ENCODE data around the gene C1QTNF9.
"Not testable (repeated sequence)": the region's sequence is repeated elsewhere in the genome, so short reads cannot be mapped to it uniquely, and the experiment has no call there.

The C1QTNF9 gene

DNA sequence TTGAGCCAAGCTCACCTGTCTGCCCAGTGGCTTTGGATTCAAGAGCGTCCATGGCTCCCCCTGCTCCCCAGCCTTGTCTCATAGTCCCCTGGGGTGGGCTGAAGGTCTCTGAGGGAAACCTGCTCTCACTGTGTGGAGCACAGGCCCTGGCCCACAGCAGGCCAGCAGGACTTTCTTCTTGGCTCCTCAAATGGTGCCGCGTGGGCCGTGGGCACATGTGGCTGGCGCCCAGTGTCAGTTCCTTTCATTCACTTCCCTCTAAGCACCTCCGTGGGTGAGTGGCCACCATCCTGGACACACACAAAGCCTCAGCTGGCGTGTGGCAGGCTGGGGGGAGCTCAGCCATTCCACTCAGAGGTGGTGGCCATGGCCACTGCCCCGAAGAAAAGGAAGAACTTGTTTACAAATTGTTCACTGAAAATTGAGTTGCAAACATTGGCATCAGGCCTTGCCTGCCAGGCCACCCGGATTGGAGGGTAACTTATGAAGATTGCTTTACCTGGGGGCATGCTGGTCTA lies 53.1 kb downstream of the C1QTNF9 start:
- DNase-seq (ENCODE audit: low read depth): no peak

DNA sequence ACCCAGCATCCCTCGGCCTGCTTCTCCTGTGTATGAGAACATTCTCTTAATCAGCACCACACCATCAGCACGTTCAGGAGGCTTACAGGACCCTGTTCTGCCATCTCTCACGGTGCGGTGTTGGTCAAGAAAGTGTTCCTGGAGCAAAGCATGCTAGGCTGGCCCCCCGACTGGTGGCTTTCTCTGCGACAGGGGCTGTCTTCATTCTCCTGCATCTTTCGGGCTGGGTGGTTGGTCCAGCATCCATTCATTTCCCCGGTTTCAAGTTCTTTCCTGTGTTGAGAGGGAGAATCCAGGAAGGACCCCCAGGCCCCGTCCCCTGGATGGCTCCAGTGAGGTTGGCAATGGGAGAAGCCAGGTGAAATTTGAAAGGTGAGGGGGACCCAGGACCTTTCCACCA lies 55.8 kb downstream of the C1QTNF9 start:
- no peak for DNase-seq (ENCODE audit: low read depth)

DNA sequence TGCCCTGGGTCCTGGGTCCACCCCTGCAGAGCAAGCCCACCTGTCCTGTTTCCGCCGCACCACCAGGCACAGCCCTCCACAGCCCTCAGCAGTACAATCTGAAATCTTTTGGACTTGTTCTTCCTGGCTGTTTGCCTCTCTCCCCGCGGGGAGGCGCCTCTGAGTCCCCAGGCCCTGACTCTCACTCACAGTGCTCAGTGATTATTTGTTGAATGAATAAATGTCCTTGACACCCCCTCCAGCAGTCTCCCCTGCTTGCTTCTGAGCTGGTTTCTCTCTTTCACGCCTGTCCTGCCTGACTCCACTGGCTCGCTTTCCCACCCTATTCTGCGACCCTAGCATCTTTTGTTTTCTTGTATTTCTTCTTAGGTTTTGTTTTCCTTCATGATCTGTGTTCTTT lies 56.9 kb downstream of the C1QTNF9 start:
- not testable (repeated sequence) for DNase-seq (ENCODE audit: low read depth)

DNA sequence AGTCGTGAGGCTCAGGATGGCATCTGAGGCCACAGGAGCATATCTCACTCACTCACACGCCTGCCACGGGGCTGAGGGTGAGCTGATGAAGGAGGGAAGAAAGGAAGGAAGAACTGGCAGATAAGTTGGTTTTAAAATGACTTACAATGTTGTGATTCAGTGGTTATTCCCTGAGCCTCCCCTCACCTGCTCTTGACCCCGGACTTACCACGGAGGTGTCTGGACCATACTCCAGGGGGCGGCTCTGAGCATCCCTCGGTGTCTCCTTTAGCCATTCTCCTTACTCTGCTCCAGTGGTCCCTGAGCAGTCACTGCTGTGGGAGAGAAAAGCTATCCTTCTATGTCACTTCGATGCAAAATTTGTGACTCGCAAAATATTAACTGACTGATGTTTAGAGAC lies 61.9 kb downstream of the C1QTNF9 start:
- DNase-seq (ENCODE audit: low read depth): not testable (repeated sequence)
